ENCODE data around the gene NTRK3. TPM values are rescaled to one million over a fixed set of nuclear protein-coding genes. Genes with fewer than 3 reads are reported as not detected.

The NTRK3 gene
- polyA plus RNA-seq, 1 donor from 2014 or later = not detected

DNA sequence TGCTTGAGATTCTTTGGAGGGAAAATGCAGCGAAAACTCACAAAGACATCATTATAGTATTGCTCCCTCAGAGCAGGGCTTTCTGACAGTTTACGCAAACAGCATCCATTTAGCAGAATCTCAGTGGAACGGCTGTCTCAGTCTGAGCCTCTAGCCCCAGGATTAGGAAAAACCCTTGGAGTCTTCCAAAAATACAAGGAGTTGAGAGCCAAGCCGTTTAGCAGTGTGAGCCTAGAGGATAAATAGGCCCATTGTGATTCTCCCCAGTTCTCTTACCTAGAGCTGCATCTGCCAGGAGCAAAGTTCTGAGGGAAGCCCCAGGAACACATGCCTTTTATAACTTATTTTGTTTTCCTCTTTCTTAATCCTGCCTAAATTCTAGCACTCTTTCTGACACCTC lies 359.6 kb downstream of the NTRK3 start:
- H3K4me1 Mint-ChIP-seq = no peaks in the 10 kb centered on the region
- H3K36me3 Mint-ChIP-seq = no peaks in the 10 kb centered on the region
- H3K4me3 Mint-ChIP-seq = no peak overlapping the region
- H3K27ac Mint-ChIP-seq = no peak overlapping the region
- H3K9me3 Mint-ChIP-seq = peaks cover 0 to 2% (median 0%) of the 10 kb centered on the region in 3 donors
- H3K27me3 Mint-ChIP-seq = no peaks in the 10 kb centered on the region

- Mint-ChIP-seq H3K27ac (no peak overlapping the region), H3K9me3 (peaks cover 0 to 4% (median 2%) of the 10 kb centered on the region in 3 donors), H3K4me3 (no peak overlapping the region), H3K4me1 (no peaks in the 10 kb centered on the region), H3K36me3 (no peaks in the 10 kb centered on the region), H3K27me3 (no peaks in the 10 kb centered on the region)
Observed at GRCh38 chr15:87887177-87887576, 369.4 kb downstream of the NTRK3 start.

DNA sequence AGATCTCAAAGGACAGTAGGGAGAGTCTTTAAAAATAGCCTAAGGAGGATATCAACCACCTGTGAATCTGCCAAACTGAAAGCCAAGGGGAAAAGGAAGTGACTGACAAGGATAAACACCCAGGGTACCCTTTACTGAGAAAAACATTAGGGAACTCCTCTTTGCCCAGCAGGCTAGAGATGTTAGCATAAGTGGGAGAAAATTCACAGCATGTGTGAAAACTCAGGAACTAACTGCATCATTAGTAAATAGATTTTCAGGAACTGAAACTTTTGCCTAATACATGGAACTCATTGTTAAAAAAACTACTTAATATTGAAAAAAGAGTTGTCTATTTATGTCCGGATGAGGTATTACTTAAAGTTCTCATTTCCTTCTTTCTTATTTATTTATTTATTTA lies 375.5 kb downstream of the NTRK3 start:
- no peaks in the 10 kb centered on the region for H3K4me1 Mint-ChIP-seq
- no peak overlapping the region for H3K27ac Mint-ChIP-seq
- no peak overlapping the region for H3K4me3 Mint-ChIP-seq
- H3K27me3 Mint-ChIP-seq = peaks cover 5% of the 10 kb centered on the region
- H3K9me3 Mint-ChIP-seq = peaks cover 0 to 4% (median 1%) of the 10 kb centered on the region in 3 donors
- H3K36me3 Mint-ChIP-seq = no peaks in the 10 kb centered on the region

DNA sequence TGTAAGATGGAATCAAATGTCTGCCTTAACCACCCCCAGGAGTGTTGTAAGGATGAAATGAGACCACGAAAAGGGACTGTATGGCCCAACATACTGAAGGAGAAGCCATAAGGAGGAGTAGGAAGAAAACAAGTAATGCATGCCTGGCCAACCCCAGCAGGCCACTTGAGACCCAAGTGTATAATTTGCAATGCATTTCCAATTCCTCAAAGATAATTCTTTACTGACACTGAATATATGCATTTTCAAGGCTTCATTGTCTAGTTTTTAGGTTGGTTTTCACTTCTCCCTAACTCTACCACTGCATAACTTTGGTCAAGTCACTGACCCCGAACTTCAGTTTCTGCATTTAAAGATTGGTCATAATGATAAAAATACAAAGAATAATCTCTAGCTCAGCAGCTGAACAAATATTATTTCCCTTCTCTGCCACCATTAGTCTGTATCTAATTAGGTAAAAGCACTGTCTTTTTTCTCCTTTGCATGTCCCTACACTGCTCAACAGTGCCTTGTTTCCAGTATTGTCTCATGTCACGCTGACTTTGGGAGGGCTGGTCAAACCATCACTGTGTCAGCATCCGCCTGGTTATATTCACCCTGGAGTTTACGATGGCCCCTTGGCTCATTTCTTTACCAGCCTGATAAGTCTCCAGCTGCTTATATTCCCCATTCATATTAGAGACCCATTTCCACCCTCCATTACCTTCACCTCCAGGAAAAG lies 378.6 kb downstream of the NTRK3 start:
- Mint-ChIP-seq H3K36me3 (no peaks in the 10 kb centered on the region), H3K27ac (no peak overlapping the region), H3K27me3 (peaks cover 5% of the 10 kb centered on the region)

GRCh38 chr15:87877114-87877810 lies 379.3 kb downstream of the NTRK3 start:
- Mint-ChIP-seq H3K27me3 (peaks cover 5% of the 10 kb centered on the region), H3K9me3 (peaks cover 0 to 4% (median 1%) of the 10 kb centered on the region in 3 donors), H3K36me3 (no peaks in the 10 kb centered on the region), H3K4me1 (no peaks in the 10 kb centered on the region), H3K4me3 (no peak overlapping the region), H3K27ac (peak overlapping the region in 1 of 3 donors; percentile 60)

More for the DNA sequence above, 378.6 kb downstream of the NTRK3 start:
- Mint-ChIP-seq H3K4me3 (no peak overlapping the region), H3K9me3 (peaks cover 0 to 3% (median 1%) of the 10 kb centered on the region in 3 donors), H3K4me1 (no peaks in the 10 kb centered on the region)

DNA sequence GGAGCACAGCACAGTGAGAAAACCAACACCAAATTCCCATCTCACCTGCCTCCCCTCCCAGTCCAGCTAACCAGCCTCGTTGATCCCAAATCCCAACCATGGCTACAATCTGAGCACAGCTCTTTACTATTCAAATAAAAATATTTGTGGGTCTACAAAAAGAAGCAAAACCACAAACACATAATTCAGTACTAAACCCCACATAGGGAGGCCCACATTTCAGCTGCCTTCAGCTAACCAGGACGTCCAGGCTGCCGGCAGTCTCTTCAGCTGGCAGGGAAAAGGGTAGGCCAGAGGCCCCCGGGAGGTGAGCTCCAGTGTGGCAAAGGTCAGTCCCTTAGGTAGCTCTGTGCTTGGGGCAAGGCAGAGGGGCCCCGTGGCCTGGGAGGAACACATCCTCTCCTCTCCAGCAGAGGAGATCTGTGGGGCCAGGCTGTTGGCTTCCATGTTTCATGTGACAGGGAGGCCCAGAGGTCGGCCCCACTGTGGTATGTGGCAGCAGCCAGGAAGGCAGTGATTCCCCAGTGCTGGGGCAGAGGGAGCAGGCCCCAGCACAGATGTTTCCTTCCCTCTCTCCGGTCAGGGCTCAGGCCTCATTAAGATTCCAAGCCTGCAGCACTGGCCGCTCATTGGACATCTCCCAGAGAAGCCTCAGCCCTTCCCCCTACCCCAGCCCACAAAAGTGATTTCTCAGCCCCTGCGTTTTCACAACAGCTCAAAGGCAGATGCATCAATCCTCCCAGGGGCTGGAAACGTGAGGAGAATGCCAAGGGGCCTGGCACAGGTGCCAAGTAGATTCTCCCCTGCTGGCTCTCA lies 381.4 kb downstream of the NTRK3 start:
- H3K27ac Mint-ChIP-seq = no peak overlapping the region
- no peak overlapping the region for H3K4me3 Mint-ChIP-seq
- peaks cover 0 to 4% (median 1%) of the 10 kb centered on the region in 3 donors for H3K9me3 Mint-ChIP-seq
- H3K4me1 Mint-ChIP-seq = no peaks in the 10 kb centered on the region
- no peaks in the 10 kb centered on the region for H3K36me3 Mint-ChIP-seq
- peaks cover 5% of the 10 kb centered on the region for H3K27me3 Mint-ChIP-seq

- H3K4me3 Mint-ChIP-seq = no peak overlapping the region
- H3K9me3 Mint-ChIP-seq = peaks cover 0 to 4% (median 0%) of the 10 kb centered on the region in 3 donors
- H3K4me1 Mint-ChIP-seq = no peaks in the 10 kb centered on the region
- H3K36me3 Mint-ChIP-seq = no peaks in the 10 kb centered on the region
- no peak overlapping the region for H3K27ac Mint-ChIP-seq
- H3K27me3 Mint-ChIP-seq = peaks cover 5% of the 10 kb centered on the region
Observed at GRCh38 chr15:87873516-87873915, 383.0 kb downstream of the NTRK3 start.

- Mint-ChIP-seq H3K27ac (no peak overlapping the region), H3K4me3 (no peak overlapping the region), H3K4me1 (no peaks in the 10 kb centered on the region), H3K27me3 (peaks cover 1% of the 10 kb centered on the region), H3K9me3 (peaks cover 0 to 4% (median 0%) of the 10 kb centered on the region in 3 donors), H3K36me3 (no peaks in the 10 kb centered on the region)
Observed at GRCh38 chr15:87871731-87872320, 384.7 kb downstream of the NTRK3 start.

- H3K36me3 Mint-ChIP-seq = no peaks in the 10 kb centered on the region
- H3K9me3 Mint-ChIP-seq = peaks cover 0 to 4% (median 0%) of the 10 kb centered on the region in 3 donors
- no peaks in the 10 kb centered on the region for H3K4me1 Mint-ChIP-seq
- H3K27me3 Mint-ChIP-seq = peaks cover 1% of the 10 kb centered on the region
- H3K4me3 Mint-ChIP-seq = no peak overlapping the region
- H3K27ac Mint-ChIP-seq = no peak overlapping the region
Observed at GRCh38 chr15:87871258-87871681, 385.3 kb downstream of the NTRK3 start.

GRCh38 chr15:87866961-87867360 lies 389.6 kb downstream of the NTRK3 start:
- H3K27ac Mint-ChIP-seq = no peak overlapping the region
- H3K4me3 Mint-ChIP-seq = no peak overlapping the region
- H3K36me3 Mint-ChIP-seq = no peaks in the 10 kb centered on the region
- H3K27me3 Mint-ChIP-seq = no peaks in the 10 kb centered on the region
- H3K4me1 Mint-ChIP-seq = no peaks in the 10 kb centered on the region
- peaks cover 0 to 2% (median 0%) of the 10 kb centered on the region in 3 donors for H3K9me3 Mint-ChIP-seq

DNA sequence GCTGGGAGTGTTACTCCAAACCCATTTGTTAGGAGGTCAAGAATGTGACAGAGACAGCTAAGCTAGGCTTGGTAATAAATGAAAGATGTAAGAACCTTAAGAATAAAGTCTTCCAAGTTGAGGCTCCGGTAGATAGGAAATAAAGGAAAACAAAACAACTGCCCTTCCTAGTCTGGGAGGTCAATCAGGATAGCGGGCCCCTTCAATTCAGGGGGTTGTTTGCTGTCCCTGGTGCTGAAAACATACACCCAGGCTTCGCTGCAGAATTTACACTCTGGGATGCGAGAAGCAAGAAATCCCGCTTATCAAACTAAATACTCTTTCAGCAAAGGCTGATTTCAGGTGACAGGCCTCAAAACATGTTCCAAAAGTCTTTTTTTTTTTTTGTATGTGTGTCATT lies 393.4 kb downstream of the NTRK3 start:
- no peaks in the 10 kb centered on the region for H3K27me3 Mint-ChIP-seq
- no peaks in the 10 kb centered on the region for H3K36me3 Mint-ChIP-seq
- no peak overlapping the region for H3K4me3 Mint-ChIP-seq
- no peak overlapping the region for H3K27ac Mint-ChIP-seq
- H3K4me1 Mint-ChIP-seq = no peaks in the 10 kb centered on the region
- peaks cover 0 to 2% (median 2%) of the 10 kb centered on the region in 3 donors for H3K9me3 Mint-ChIP-seq

DNA sequence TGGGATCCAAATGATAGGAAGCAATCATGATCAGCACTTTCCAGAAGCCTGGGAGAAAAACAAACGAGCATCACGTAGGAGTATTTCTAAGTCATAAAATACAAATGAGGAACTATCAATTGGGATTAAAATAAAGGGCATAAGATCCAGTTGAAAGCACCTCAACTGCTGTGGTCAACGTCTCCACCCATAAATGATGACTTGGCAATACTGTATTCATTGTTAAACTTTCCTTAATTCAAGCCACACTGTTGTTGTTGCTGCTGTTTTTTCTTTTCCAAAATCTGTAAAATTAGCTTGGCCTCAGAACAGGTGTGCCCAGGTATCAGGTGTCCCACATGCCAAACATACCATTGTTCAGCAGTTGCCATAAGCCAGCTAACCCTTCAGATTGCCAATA lies 395.8 kb downstream of the NTRK3 start:
- no peak overlapping the region for H3K4me3 Mint-ChIP-seq
- H3K27ac Mint-ChIP-seq = no peak overlapping the region
- H3K27me3 Mint-ChIP-seq = no peaks in the 10 kb centered on the region
- no peaks in the 10 kb centered on the region for H3K36me3 Mint-ChIP-seq
- peaks cover 0 to 2% (median 2%) of the 10 kb centered on the region in 3 donors for H3K9me3 Mint-ChIP-seq
- H3K4me1 Mint-ChIP-seq = no peaks in the 10 kb centered on the region

DNA sequence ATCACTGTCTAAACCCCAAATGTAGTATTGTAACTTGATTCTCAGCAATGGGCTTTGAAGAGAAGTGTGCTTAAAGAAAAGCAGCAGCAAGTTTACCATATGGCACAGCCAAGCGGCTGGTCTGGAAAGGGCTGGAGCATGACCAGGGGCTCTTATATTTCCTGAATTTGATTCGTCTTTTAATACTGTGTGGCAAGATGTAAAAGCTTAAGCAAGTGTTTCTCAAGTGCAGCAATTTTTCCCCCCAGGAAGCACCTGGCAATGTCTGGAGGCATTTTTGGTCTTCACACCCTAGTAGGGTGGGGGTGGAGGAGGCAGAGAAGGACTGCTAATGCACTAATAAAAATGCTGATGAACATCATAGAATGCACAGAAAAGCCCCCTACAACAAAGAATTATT lies 397.9 kb downstream of the NTRK3 start:
- no peak overlapping the region for H3K27ac Mint-ChIP-seq
- H3K9me3 Mint-ChIP-seq = peaks cover 0 to 2% (median 0%) of the 10 kb centered on the region in 3 donors
- no peaks in the 10 kb centered on the region for H3K36me3 Mint-ChIP-seq
- no peaks in the 10 kb centered on the region for H3K4me1 Mint-ChIP-seq
- peak overlapping the region in 1 of 4 donors; percentile 3 for H3K4me3 Mint-ChIP-seq
- H3K27me3 Mint-ChIP-seq = no peaks in the 10 kb centered on the region

GRCh38 chr15:87851497-87851896 lies 405.0 kb downstream of the NTRK3 start:
- H3K4me3 Mint-ChIP-seq = no peak overlapping the region
- no peak overlapping the region for H3K27ac Mint-ChIP-seq
- no peaks in the 10 kb centered on the region for H3K4me1 Mint-ChIP-seq
- no peaks in the 10 kb centered on the region for H3K36me3 Mint-ChIP-seq
- no peaks in the 10 kb centered on the region for H3K27me3 Mint-ChIP-seq
- H3K9me3 Mint-ChIP-seq = no peaks in the 10 kb centered on the region

DNA sequence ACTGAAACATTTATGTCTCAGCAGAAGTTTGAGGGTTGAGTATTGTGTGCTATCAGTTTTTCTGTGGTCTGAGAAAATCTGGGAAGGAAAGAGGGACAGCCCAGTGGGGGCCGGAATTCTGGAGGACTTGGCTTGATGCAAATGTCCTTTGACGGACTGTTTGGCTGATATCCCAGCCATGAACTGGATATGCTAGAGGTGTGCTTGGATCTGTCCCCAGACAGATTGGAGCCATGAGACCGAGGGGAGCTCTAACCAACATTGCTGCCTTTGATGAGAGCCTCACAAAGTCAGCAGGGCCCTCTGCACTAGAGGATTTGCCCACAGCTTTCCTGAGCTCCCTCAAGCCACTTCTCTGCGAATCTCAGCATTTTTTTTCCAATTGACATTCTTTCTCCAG lies 405.6 kb downstream of the NTRK3 start:
- Mint-ChIP-seq H3K27ac (no peak overlapping the region), H3K4me3 (no peak overlapping the region), H3K4me1 (no peaks in the 10 kb centered on the region), H3K9me3 (no peaks in the 10 kb centered on the region), H3K27me3 (no peaks in the 10 kb centered on the region), H3K36me3 (no peaks in the 10 kb centered on the region)
